Activated B cell treated with CpG ODN at 0.5 μM for 24 hours (primary cell): Measurements from ENCODE around the gene C12orf42. TPM values are rescaled to one million over a fixed set of nuclear protein-coding genes. Genes with fewer than 3 reads are reported as not detected.
A peak's percentile ranks its signal among the peaks of the same experiment; 100 is the strongest.

Source experiments
- ATAC-seq: fragments of 200-7000 bp; cut with Tn5 transposase; one replicate; pipeline ENCODE4 v1.10.0; 2021; ENCODE audit warnings: low read depth, mild to moderate bottlenecking, moderate library complexity
- CTCF ChIA-PET: fragments of 350-600 bp; sonication (Branson Sonifier 250); formaldehyde crosslinking; loops from one replicate; lab custom pipeline; 2021; ENCODE audit warnings: antibody characterized with exemption; lab: Charles Lee
- POLR2A ChIA-PET: fragments of 350-600 bp; sonication (Branson Sonifier 250); formaldehyde crosslinking; loops from one replicate; lab custom pipeline; 2021; ENCODE audit warnings: antibody characterized with exemption; lab: Charles Lee
- DNase-seq: peaks from one replicate; pipeline ENCODE4 v3.0.0; 2022
- H3K27ac Mint-ChIP-seq: one replicate; pipeline ENCODE4 v1.8.0; 2020; ENCODE audit warnings: mixed read lengths
- H3K27me3 Mint-ChIP-seq: one replicate; pipeline ENCODE4 v1.8.0; 2021; ENCODE audit warnings: mixed read lengths
- H3K36me3 Mint-ChIP-seq: one replicate; pipeline ENCODE4 v1.8.0; 2021; ENCODE audit warnings: low read depth, mixed read lengths
- H3K4me1 Mint-ChIP-seq: one replicate; pipeline ENCODE4 v1.8.0; 2021; ENCODE audit warnings: mixed read lengths
- H3K4me3 Mint-ChIP-seq: one replicate; pipeline ENCODE4 v1.8.0; 2020; ENCODE audit warnings: mild to moderate bottlenecking, mixed read lengths
- H3K9me3 Mint-ChIP-seq: one replicate; pipeline ENCODE4 v1.8.0; 2020; ENCODE audit warnings: mixed read lengths
- intact Hi-C: fragments of 100-400 bp; cut with micrococcal nuclease; formaldehyde crosslinking; loops from one replicate; pipeline ENCODE4 v1.15.1; 2024
- total RNA-seq: library from RNA; stranded (reverse); gene quantifications from 2 replicates; pipeline ENCODE4 v1.2.3, GENCODE V29; 2022
- TF ChIP-seq, protein P1 (sequence below): fragments of 200-600 bp; IDR thresholded peaks from one replicate; pipeline ENCODE4 v1.8.0; 2022; ENCODE audit warnings: antibody characterized with exemption, mild to moderate bottlenecking

The C12orf42 gene
- total RNA-seq, 1 donor from 2014 or later = 21.0 TPM

GRCh38 chr12:103513875-103514274, 18.1 kb upstream of the C12orf42 start:
- no peak for ATAC-seq
- ChIA-PET CTCF (no interaction called here), POLR2A (no interaction called here)
- intact Hi-C loops = no loop called here
- Mint-ChIP-seq H3K4me3 (no peak overlapping the region), H3K4me1 (peaks cover 9% of the 10 kb centered on the region), H3K36me3 (peaks cover 5% of the 10 kb centered on the region), H3K27me3 (no peaks in the 10 kb centered on the region), H3K9me3 (peaks cover 26% of the 10 kb centered on the region), H3K27ac (peak overlapping the region; percentile 68)
- TF ChIP-seq, protein P1, sequence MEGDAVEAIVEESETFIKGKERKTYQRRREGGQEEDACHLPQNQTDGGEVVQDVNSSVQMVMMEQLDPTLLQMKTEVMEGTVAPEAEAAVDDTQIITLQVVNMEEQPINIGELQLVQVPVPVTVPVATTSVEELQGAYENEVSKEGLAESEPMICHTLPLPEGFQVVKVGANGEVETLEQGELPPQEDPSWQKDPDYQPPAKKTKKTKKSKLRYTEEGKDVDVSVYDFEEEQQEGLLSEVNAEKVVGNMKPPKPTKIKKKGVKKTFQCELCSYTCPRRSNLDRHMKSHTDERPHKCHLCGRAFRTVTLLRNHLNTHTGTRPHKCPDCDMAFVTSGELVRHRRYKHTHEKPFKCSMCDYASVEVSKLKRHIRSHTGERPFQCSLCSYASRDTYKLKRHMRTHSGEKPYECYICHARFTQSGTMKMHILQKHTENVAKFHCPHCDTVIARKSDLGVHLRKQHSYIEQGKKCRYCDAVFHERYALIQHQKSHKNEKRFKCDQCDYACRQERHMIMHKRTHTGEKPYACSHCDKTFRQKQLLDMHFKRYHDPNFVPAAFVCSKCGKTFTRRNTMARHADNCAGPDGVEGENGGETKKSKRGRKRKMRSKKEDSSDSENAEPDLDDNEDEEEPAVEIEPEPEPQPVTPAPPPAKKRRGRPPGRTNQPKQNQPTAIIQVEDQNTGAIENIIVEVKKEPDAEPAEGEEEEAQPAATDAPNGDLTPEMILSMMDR = no peak
- DNase-seq = no peak

DNA sequence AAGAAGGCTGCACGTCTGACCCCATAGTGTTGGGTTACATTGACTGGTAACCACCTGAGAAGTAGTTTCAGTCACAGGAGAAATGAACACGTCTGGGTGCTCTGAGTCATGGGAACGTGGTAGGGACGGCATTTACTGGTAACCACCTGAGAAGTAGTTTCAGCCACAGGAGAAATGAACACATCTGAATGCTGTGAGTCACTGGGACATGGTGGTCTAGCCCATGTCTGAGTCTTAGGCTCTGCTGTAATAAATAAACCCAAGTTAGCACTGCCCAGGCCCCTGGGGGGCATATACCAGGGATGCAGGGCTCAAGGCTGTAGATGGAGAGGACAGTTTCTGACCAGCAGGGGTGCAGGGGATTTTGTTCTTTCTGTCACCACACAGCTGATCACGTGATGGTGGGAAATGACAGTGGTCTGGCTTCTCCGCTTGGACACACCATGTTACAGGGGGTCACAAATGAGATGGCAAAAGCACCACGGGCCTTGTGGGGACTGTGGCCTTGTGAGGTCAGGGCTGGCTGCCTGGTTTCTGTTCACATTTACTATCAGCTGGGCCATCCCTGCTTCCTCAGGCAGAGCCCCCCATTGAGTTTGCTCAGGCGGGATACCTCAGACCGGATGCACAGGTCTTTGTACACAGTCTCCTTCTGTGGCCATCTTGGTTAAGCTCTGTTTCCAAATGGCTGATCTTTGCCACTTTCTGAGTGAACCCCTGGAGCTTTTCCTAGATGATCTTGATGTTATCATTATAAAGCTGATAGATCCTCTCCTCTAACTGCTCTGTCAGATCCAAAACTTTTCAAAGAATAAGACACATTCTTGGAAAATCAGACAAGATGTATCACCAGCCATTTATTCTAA, 9.8 kb upstream of the C12orf42 start:
- DNase-seq = peak; percentile 39
- Mint-ChIP-seq H3K36me3 (no peaks in the 10 kb centered on the region), H3K27me3 (no peaks in the 10 kb centered on the region), H3K9me3 (no peaks in the 10 kb centered on the region), H3K4me3 (peak overlapping the region; percentile 46), H3K27ac (peak overlapping the region; percentile 95), H3K4me1 (peaks cover 39% of the 10 kb centered on the region)
- CTCF ChIA-PET = interaction anchor here (0.9 to 5.8 kb wide), 5 partner anchors 9 to 622 kb away, joined by 3 to 41 read pairs (median 10); partner anchors contain the start of gene C12orf42
- peak; percentile 86 for ATAC-seq
- TF ChIP-seq, protein P1 = no peak
- intact Hi-C loops = loop anchor here (1.0 to 2.0 kb wide), 8 partner anchors 9 to 325 kb away; no protein-coding TSS in a partner anchor
- POLR2A ChIA-PET = interaction anchor here (0.8 to 2.8 kb wide), 5 partner anchors 10 to 64 kb away, joined by 4 to 14 read pairs (median 4); partner anchors contain the start of gene C12orf42

- H3K27me3 Mint-ChIP-seq = no peaks in the 10 kb centered on the region
- ChIA-PET POLR2A (interaction anchor here (2.0 to 2.8 kb wide), 2 partner anchors 9 to 25 kb away, joined by 12 to 14 read pairs; partner anchors contain the start of gene C12orf42), CTCF (interaction anchor here (1.7 to 5.8 kb wide), 5 partner anchors 8 to 556 kb away, joined by 5 to 41 read pairs (median 10); partner anchors contain the start of gene C12orf42)
- no peak overlapping the region for H3K4me3 Mint-ChIP-seq
- TF ChIP-seq, protein P1 = no peak
- H3K36me3 Mint-ChIP-seq = no peaks in the 10 kb centered on the region
- DNase-seq = no peak
- no peaks in the 10 kb centered on the region for H3K9me3 Mint-ChIP-seq
- peaks cover 49% of the 10 kb centered on the region for H3K4me1 Mint-ChIP-seq
- ATAC-seq = no peak
- intact Hi-C loops = loop anchor here (1.0 to 2.0 kb wide), 12 partner anchors 8 to 621 kb away; no protein-coding TSS in a partner anchor
- peak overlapping the region; percentile 95 for H3K27ac Mint-ChIP-seq
Measured at GRCh38 chr12:103504606-103505005, 8.8 kb upstream of the C12orf42 start.

- H3K27ac Mint-ChIP-seq = peak overlapping the region; percentile 95
- ATAC-seq (peak; percentile 23), DNase-seq (peak; percentile 48)
- ChIA-PET POLR2A (interaction anchor here (2.0 to 2.8 kb wide), 2 partner anchors 8 to 26 kb away, joined by 12 to 14 read pairs; partner anchors contain the start of gene C12orf42), CTCF (interaction anchor here (1.2 to 5.8 kb wide), 6 partner anchors 9 to 555 kb away, joined by 4 to 41 read pairs (median 5); no protein-coding TSS in a partner anchor)
- TF ChIP-seq, protein P1 = no peak
- peaks cover 57% of the 10 kb centered on the region for H3K4me1 Mint-ChIP-seq
- no peaks in the 10 kb centered on the region for H3K9me3 Mint-ChIP-seq
- H3K4me3 Mint-ChIP-seq = no peak overlapping the region
- no peaks in the 10 kb centered on the region for H3K27me3 Mint-ChIP-seq
- intact Hi-C loops = loop anchor here (1.0 to 2.0 kb wide), 8 partner anchors 45 to 621 kb away; no protein-coding TSS in a partner anchor
- H3K36me3 Mint-ChIP-seq = no peaks in the 10 kb centered on the region
Measured at GRCh38 chr12:103503546-103504480, 8.0 kb upstream of the C12orf42 start.
